ENCODE data around the gene DST. TPM values are rescaled to one million over a fixed set of nuclear protein-coding genes. Genes with fewer than 3 reads are reported as not detected.

The DST gene
- total RNA-seq, 2 donors from 2014 or later = 101 to 113 TPM

- no peak for DNase-seq
- Mint-ChIP-seq H3K4me3 (no peak overlapping the region), H3K27me3 (ENCODE audit: insufficient read depth) (no peaks in the 10 kb centered on the region), H3K9me3 (no peaks in the 10 kb centered on the region), H3K27ac (no peak overlapping the region), H3K4me1 (peaks cover 7% of the 10 kb centered on the region), H3K36me3 (ENCODE audit: low read depth) (peaks cover 30% of the 10 kb centered on the region)
- peaks cover 7% of the 10 kb centered on the region for H3K4me1 ChIP-seq (ENCODE audit: control insufficient read depth, insufficient read depth, low read length)
- no peak overlapping the region for H3K4me3 ChIP-seq (ENCODE audit: low read length)
- WGBS, 2 experiments (ENCODE audit: insufficient coverage in 1 of 2, insufficient read length in 1 of 2) = 88 to 100% methylated on average over 1 of the region's 1 CpG
- H3K27me3 ChIP-seq (ENCODE audit: control insufficient read depth, insufficient read depth, low read length, poor library complexity, severe bottlenecking) = no peaks in the 10 kb centered on the region
- no peak for TF ChIP-seq CTCF (conservative IDR thresholded peaks at IDR 0.05)
- H3K36me3 ChIP-seq (ENCODE audit: control insufficient read depth, insufficient read depth, low read length) = peaks cover 32% of the 10 kb centered on the region
- no peaks in the 10 kb centered on the region for H3K9me3 ChIP-seq (ENCODE audit: control insufficient read depth, low read length)
- no peak overlapping the region for H3K9ac ChIP-seq (ENCODE audit: extremely low read depth, low read length, poor library complexity, severe bottlenecking)
- H3K27ac ChIP-seq (ENCODE audit: low read depth, low read length) = no peak overlapping the region
These were observed 92.4 kb downstream of the DST start for GRCh38 chr6:56550301-56550700.

- Mint-ChIP-seq H3K4me1 (peaks cover 4% of the 10 kb centered on the region), H3K27me3 (ENCODE audit: insufficient read depth) (no peaks in the 10 kb centered on the region), H3K4me3 (no peak overlapping the region), H3K9me3 (no peaks in the 10 kb centered on the region), H3K27ac (no peak overlapping the region), H3K36me3 (ENCODE audit: low read depth) (peaks cover 22% of the 10 kb centered on the region)
- Histone ChIP-seq H3K9ac (ENCODE audit: extremely low read depth, low read length, poor library complexity, severe bottlenecking) (no peak overlapping the region), H3K9me3 (ENCODE audit: control insufficient read depth, low read length) (no peaks in the 10 kb centered on the region), H3K27ac (ENCODE audit: low read depth, low read length) (no peak overlapping the region), H3K36me3 (ENCODE audit: control insufficient read depth, insufficient read depth, low read length) (peaks cover 25% of the 10 kb centered on the region), H3K4me1 (ENCODE audit: control insufficient read depth, insufficient read depth, low read length) (no peaks in the 10 kb centered on the region), H3K27me3 (ENCODE audit: control insufficient read depth, insufficient read depth, low read length, poor library complexity, severe bottlenecking) (no peaks in the 10 kb centered on the region), H3K4me3 (ENCODE audit: low read length) (no peak overlapping the region)
- DNase-seq = no peak
- TF ChIP-seq CTCF (conservative IDR thresholded peaks at IDR 0.05) = no peak
- 40 to 83% methylated on average over 1 to 2 of the region's 2 CpGs for WGBS, 2 experiments (ENCODE audit: insufficient coverage in 1 of 2, insufficient read length in 1 of 2)
These were observed 93.7 kb downstream of the DST start for GRCh38 chr6:56549014-56549413.

- H3K27me3 Mint-ChIP-seq (ENCODE audit: insufficient read depth) = no peaks in the 10 kb centered on the region
- H3K4me1 Mint-ChIP-seq = peaks cover 4% of the 10 kb centered on the region
- peaks cover 13% of the 10 kb centered on the region for H3K36me3 Mint-ChIP-seq (ENCODE audit: low read depth)
- no peak overlapping the region for H3K4me3 Mint-ChIP-seq
- no peaks in the 10 kb centered on the region for H3K9me3 Mint-ChIP-seq
- no peak overlapping the region for H3K27ac Mint-ChIP-seq
- peaks cover 17% of the 10 kb centered on the region for H3K36me3 ChIP-seq (ENCODE audit: control insufficient read depth, insufficient read depth, low read length)
- H3K4me1 ChIP-seq (ENCODE audit: control insufficient read depth, insufficient read depth, low read length) = no peaks in the 10 kb centered on the region
- no peak for DNase-seq
- no peaks in the 10 kb centered on the region for H3K27me3 ChIP-seq (ENCODE audit: control insufficient read depth, insufficient read depth, low read length, poor library complexity, severe bottlenecking)
- 100% methylated on average over 1 of the region's 1 CpG; no CpG with 5 or more reads in 1 of the 2 experiments for WGBS, 2 experiments (ENCODE audit: insufficient coverage in 1 of 2, insufficient read length in 1 of 2)
- H3K4me3 ChIP-seq (ENCODE audit: low read length) = no peak overlapping the region
- no peak overlapping the region for H3K9ac ChIP-seq (ENCODE audit: extremely low read depth, low read length, poor library complexity, severe bottlenecking)
- H3K27ac ChIP-seq (ENCODE audit: low read depth, low read length) = no peak overlapping the region
- TF ChIP-seq CTCF (conservative IDR thresholded peaks at IDR 0.05) = no peak
- no peaks in the 10 kb centered on the region for H3K9me3 ChIP-seq (ENCODE audit: control insufficient read depth, low read length)
These were observed 95.0 kb downstream of the DST start for GRCh38 chr6:56547687-56548086.

Measured in endodermal cell (in vitro differentiated cells).